ENCODE results near the gene SIN3A. TPM values are rescaled to one million over a fixed set of nuclear protein-coding genes. Genes with fewer than 3 reads are reported as not detected.
"Not testable (repeated sequence)": the region's sequence is repeated elsewhere in the genome, so short reads cannot be mapped to it uniquely, and the experiment has no call there.

The SIN3A gene
- total and polyA plus RNA-seq, 2 donors (not counting 1 experiment from before 2014, with no cell fraction given): 32.0 to 153 TPM

DNA sequence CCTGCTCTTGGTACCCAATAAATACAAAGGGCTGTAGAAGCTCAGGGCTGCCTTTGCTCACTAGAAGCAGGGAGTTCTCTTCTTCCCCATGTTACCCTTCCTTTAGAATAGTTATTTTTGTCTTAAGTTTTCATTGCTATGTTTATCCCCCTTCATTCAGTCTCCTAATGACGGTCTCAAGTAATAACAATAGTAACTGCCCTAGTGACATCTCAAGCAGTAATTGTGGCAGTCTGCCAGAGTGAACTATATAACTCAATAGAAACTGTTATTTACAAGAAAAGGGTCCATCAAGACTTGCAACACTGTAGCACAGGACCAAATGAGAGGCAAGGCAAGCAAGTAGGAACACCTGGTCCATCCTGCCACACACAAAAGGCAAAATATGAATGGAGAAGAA lies 32.5 kb upstream of the SIN3A start:
- no peaks in the 10 kb centered on the region for H3K9me3 Mint-ChIP-seq (ENCODE audit: insufficient read depth)
- H3K27me3 ChIP-seq (replicated peaks in 1 of 4; ENCODE audit: control extremely low read depth in 1 of 4, control insufficient read depth in 3 of 4, insufficient read depth in 4 of 4, low read length in 3 of 4): no peaks in the 10 kb centered on the region
- intact Hi-C loops (cut with micrococcal nuclease): no loop called here
- no peaks in the 10 kb centered on the region for H3K4me1 Mint-ChIP-seq
- H3K9me3 ChIP-seq (ENCODE audit: control extremely low read depth in 1 of 3, control insufficient read depth in 2 of 3, insufficient read depth in 1 of 3, low read length in 2 of 3): no peaks in the 10 kb centered on the region
- no peak overlapping the region for H3K4me3 Mint-ChIP-seq
- H3K79me2 ChIP-seq (ENCODE audit: control insufficient read depth, insufficient read depth, low read length): no peaks in the 10 kb centered on the region
- H4K20me1 ChIP-seq (ENCODE audit: control insufficient read depth, insufficient read depth, low read length, poor library complexity, severe bottlenecking): no peaks in the 10 kb centered on the region
- TF ChIP-seq EZH2 (IDR thresholded peaks at IDR 0.05; ENCODE audit: borderline replicate concordance, insufficient read depth, low read depth, low read length, poor library complexity, severe bottlenecking): no peak
- TF ChIP-seq, protein P1, sequence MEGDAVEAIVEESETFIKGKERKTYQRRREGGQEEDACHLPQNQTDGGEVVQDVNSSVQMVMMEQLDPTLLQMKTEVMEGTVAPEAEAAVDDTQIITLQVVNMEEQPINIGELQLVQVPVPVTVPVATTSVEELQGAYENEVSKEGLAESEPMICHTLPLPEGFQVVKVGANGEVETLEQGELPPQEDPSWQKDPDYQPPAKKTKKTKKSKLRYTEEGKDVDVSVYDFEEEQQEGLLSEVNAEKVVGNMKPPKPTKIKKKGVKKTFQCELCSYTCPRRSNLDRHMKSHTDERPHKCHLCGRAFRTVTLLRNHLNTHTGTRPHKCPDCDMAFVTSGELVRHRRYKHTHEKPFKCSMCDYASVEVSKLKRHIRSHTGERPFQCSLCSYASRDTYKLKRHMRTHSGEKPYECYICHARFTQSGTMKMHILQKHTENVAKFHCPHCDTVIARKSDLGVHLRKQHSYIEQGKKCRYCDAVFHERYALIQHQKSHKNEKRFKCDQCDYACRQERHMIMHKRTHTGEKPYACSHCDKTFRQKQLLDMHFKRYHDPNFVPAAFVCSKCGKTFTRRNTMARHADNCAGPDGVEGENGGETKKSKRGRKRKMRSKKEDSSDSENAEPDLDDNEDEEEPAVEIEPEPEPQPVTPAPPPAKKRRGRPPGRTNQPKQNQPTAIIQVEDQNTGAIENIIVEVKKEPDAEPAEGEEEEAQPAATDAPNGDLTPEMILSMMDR (IDR thresholded peaks at IDR 0.05): no peak
- ChIA-PET CTCF (interaction anchor here (1.0 kb wide), 1 partner anchor 9 kb away, joined by 4 read pairs; no protein-coding TSS in a partner anchor), POLR2A (interaction anchor here (0.6 kb wide), 1 partner anchor 103 kb away, joined by 5 read pairs; no protein-coding TSS in a partner anchor)
- H3K4me3 ChIP-seq (ENCODE audit: control extremely low read depth in 1 of 5, extremely low read depth in 1 of 5, insufficient read depth in 1 of 5, low read depth in 2 of 5, low read length in 4 of 5): no peak overlapping the region
- no peaks in the 10 kb centered on the region for H3K27me3 Mint-ChIP-seq
- DNase-seq: no peak
- no peak overlapping the region for H2AFZ ChIP-seq (ENCODE audit: insufficient read depth, low read depth, low read length, poor library complexity, severe bottlenecking)
- H3K27ac ChIP-seq (ENCODE audit: low read length in 2 of 2): no peak overlapping the region
- no CpG with 5 or more reads among the region's 1 CpG for WGBS (ENCODE audit: insufficient coverage)
- no peak overlapping the region for H3K9ac ChIP-seq (ENCODE audit: low read length)
- no peak overlapping the region for H3K27ac Mint-ChIP-seq
- H3K4me1 ChIP-seq (ENCODE audit: control insufficient read depth in 2 of 2, insufficient read depth in 2 of 2, low read length in 2 of 2): no peaks in the 10 kb centered on the region
- no peak overlapping the region for H3K4me2 ChIP-seq (replicated peaks; ENCODE audit: low read depth, low read length, poor library complexity, severe bottlenecking)
- no peak for ATAC-seq (ENCODE audit: low read depth)
- H3K36me3 ChIP-seq (replicated peaks in 1 of 2; ENCODE audit: control extremely low read depth in 1 of 2, control insufficient read depth in 1 of 2, extremely low read depth in 1 of 2, insufficient read depth in 2 of 2, low read length in 1 of 2): peaks cover 2 to 7% of the 10 kb centered on the region in 2 experiments

DNA sequence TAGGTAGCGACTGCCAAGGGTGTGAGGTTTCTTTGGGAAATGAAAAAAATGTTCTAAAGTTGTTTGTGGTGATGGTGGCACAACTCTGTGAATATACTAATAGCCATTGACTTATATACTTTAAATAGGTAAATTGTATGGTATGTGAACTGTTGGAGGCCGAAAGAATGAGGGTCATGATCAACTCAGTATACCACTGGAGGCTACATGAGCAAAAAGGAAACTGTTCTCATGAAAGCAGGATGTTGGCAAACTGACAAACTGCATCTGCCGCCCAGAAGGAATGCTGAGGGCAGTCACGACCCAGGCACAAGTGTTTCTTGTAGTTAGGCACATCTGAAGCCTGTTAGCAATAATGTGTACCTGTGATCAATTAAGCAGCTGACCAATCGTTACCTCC lies 32.1 kb upstream of the SIN3A start:
- H3K4me1 Mint-ChIP-seq; H3K4me3 ChIP-seq (ENCODE audit: control extremely low read depth in 1 of 5, extremely low read depth in 1 of 5, insufficient read depth in 1 of 5, low read depth in 2 of 5, low read length in 4 of 5); H3K27ac ChIP-seq (ENCODE audit: low read length in 2 of 2); H3K4me1 ChIP-seq (ENCODE audit: control insufficient read depth in 2 of 2, insufficient read depth in 2 of 2, low read length in 2 of 2); H3K27ac Mint-ChIP-seq; H3K27me3 ChIP-seq (replicated peaks in 1 of 4; ENCODE audit: control extremely low read depth in 1 of 4, control insufficient read depth in 3 of 4, insufficient read depth in 4 of 4, low read length in 3 of 4); H3K79me2 ChIP-seq (ENCODE audit: control insufficient read depth, insufficient read depth, low read length); H3K4me3 Mint-ChIP-seq; DNase-seq; H3K36me3 ChIP-seq (replicated peaks in 1 of 2; ENCODE audit: control extremely low read depth in 1 of 2, control insufficient read depth in 1 of 2, extremely low read depth in 1 of 2, insufficient read depth in 2 of 2, low read length in 1 of 2); H2AFZ ChIP-seq (ENCODE audit: insufficient read depth, low read depth, low read length, poor library complexity, severe bottlenecking); H3K9me3 ChIP-seq (ENCODE audit: control extremely low read depth in 1 of 3, control insufficient read depth in 2 of 3, insufficient read depth in 1 of 3, low read length in 2 of 3); H3K4me2 ChIP-seq (replicated peaks; ENCODE audit: low read depth, low read length, poor library complexity, severe bottlenecking); ATAC-seq (ENCODE audit: low read depth); H3K9ac ChIP-seq (ENCODE audit: low read length); H3K9me3 Mint-ChIP-seq (ENCODE audit: insufficient read depth); H3K27me3 Mint-ChIP-seq; intact Hi-C loops (cut with micrococcal nuclease); H4K20me1 ChIP-seq (ENCODE audit: control insufficient read depth, insufficient read depth, low read length, poor library complexity, severe bottlenecking): not testable (repeated sequence)
- ChIA-PET CTCF (interaction anchor here (0.6 to 1.0 kb wide), 2 partner anchors 9 to 87 kb away, joined by 3 to 4 read pairs; no protein-coding TSS in a partner anchor), POLR2A (interaction anchor here (0.6 kb wide), 1 partner anchor 103 kb away, joined by 5 read pairs; no protein-coding TSS in a partner anchor)
- 100% methylated on average over 1 of the region's 5 CpGs for WGBS (ENCODE audit: insufficient coverage)
